AG09319 (cell line): ENCODE measurements around the gene SRSF1.

Experiments
- DNase-seq: peaks from one replicate; pipeline ENCODE4 v3.0.0-alpha.2; 2010; ENCODE audit warnings: low read depth; ENCODE audit errors: extremely low read depth
- TF ChIP-seq, protein P1 (sequence below): IDR thresholded peaks from 2 replicates; pipeline ENCODE4 v1.5.1; 2011; ENCODE audit warnings: low read depth, mild to moderate bottlenecking, inconsistent platforms, low read length, moderate library complexity

Gene SRSF1

GRCh38 chr17:57986841-57987580 lies 20.0 kb downstream of the SRSF1 start:
- DNase-seq = no peak
- TF ChIP-seq, protein P1, sequence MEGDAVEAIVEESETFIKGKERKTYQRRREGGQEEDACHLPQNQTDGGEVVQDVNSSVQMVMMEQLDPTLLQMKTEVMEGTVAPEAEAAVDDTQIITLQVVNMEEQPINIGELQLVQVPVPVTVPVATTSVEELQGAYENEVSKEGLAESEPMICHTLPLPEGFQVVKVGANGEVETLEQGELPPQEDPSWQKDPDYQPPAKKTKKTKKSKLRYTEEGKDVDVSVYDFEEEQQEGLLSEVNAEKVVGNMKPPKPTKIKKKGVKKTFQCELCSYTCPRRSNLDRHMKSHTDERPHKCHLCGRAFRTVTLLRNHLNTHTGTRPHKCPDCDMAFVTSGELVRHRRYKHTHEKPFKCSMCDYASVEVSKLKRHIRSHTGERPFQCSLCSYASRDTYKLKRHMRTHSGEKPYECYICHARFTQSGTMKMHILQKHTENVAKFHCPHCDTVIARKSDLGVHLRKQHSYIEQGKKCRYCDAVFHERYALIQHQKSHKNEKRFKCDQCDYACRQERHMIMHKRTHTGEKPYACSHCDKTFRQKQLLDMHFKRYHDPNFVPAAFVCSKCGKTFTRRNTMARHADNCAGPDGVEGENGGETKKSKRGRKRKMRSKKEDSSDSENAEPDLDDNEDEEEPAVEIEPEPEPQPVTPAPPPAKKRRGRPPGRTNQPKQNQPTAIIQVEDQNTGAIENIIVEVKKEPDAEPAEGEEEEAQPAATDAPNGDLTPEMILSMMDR = no peak

GRCh38 chr17:57985675-57985974 lies 21.4 kb downstream of the SRSF1 start:
- TF ChIP-seq, protein P1 = no peak
- DNase-seq = no peak

- TF ChIP-seq, protein P1 = no peak
- no peak for DNase-seq
Observed at GRCh38 chr17:57984936-57985674, 21.9 kb downstream of the SRSF1 start.

DNA sequence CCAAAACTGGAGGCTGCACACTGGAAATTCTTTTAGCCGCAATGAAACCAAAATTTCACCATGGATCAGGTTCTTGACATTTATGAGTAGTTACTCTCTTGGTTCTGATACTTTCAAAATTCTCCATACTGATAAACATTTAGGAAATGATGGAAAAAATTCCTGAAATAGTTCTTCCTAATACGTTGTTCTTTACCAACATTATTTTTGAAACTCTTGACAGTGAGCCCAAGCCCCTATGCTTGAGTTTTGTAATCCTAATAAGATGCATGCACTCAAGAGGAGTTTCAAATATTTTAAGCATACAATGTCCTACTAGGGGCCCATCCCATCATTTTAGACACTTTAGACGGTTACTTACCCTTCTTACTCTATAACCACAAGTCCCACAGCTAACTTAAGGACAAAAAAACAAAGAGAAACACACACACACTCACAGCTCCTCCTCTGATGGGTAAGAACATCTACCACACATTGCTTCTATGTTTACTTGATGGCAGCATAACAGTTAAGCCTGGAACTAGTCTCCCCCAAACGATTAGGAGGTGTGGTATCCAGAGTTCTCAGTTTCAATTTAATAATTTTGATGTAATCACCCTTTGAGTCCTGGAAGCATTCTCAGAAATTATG lies 22.7 kb downstream of the SRSF1 start:
- TF ChIP-seq, protein P1 = no peak
- DNase-seq = no peak

DNA sequence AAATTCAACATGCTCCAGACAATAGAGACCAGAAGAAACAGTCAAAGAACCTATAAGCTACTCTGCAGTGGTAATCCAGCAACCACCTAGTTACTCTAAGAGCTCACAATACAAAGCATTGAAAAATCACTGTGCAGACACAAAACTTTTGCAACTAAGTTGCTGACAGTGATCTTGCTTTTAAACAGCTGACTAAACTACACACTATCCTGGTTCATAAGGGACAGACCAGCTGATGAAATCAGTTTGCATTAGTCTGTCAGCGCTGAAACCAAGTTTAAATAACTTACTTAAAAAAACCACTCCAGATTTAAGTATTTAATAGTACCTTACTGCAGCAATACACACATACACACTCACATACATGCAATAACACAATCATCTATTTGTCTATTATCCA lies 23.6 kb downstream of the SRSF1 start:
- no peak for DNase-seq
- TF ChIP-seq, protein P1 = no peak

DNA sequence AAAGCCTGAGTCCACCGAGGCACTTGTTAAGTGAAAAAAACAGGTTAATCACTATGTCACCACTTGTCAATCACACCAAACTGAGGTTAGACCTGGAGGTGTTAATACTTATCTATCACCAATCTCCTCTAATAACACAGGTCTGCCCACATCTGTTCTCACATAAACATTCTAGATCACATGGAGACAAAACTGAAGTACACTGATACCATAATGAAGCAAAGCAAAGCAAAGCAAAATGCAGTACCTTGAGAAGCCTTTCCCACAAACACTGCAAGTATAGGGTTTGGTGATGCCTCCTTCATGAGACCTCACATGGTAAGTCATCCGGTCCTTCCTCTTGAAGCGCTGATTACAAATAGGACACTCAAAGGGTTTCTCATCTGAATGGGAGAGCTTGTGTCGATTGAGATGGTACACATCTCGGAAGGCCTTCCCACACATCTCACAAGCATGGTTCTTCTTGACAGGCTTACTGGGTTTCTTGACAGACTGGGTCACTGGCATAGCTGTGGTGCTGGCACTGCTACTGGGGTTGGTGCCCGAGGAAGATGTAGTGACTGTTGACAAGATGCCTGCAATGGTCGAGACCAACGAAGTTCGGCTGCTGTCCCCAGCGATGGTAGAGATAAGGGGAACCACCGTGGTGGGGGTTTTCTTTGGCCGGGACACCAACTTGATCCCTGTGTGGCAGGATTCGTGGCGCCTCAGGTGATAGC lies 24.4 kb downstream of the SRSF1 start:
- TF ChIP-seq, protein P1 = no peak
- no peak for DNase-seq
